ENCODE measurements around the gene GAS5.

- TF ChIP-seq EZH2phosphoT487 (IDR thresholded peaks at IDR 0.05; ENCODE audit: insufficient read depth, low read depth) (no peak), EZH2 (IDR thresholded peaks at IDR 0.05; ENCODE audit: insufficient read depth, poor library complexity, severe bottlenecking) (no peak)
Observed at GRCh38 chr1:173823781-173824314, 43.9 kb downstream of the GAS5 start.

Measured in GM23248 (cell line).